ENCODE data around the gene GNPTG. TPM values are rescaled to one million over a fixed set of nuclear protein-coding genes. Genes with fewer than 3 reads are reported as not detected.
A peak's percentile ranks its signal among the peaks of the same experiment; 100 is the strongest.

GNPTG gene
- total RNA-seq, 1 donor from 2014 or later = 52.9 TPM

- Mint-ChIP-seq H3K27ac (no peak overlapping the region), H3K4me3 (peak overlapping the region; percentile 68), H3K36me3 (no peaks in the 10 kb centered on the region), H3K27me3 (ENCODE audit: low read depth) (peaks cover 37% of the 10 kb centered on the region), H3K9me3 (no peaks in the 10 kb centered on the region), H3K4me1 (peaks cover 9% of the 10 kb centered on the region)
- DNase-seq (ENCODE audit: low spot score in 2 of 2, unreplicated experiment in 2 of 2) = peak; percentile 89 to 91
- no peak for TF ChIP-seq CTCF (IDR thresholded peaks at IDR 0.05; ENCODE audit: unreplicated experiment)
These were observed 9.0 kb upstream of the GNPTG start for GRCh38 chr16:1342526-1343427.

- no peak for DNase-seq (ENCODE audit: low spot score in 2 of 2, unreplicated experiment in 2 of 2)
- Mint-ChIP-seq H3K27me3 (ENCODE audit: low read depth) (peaks cover 33% of the 10 kb centered on the region), H3K4me3 (peak overlapping the region; percentile 68), H3K9me3 (no peaks in the 10 kb centered on the region), H3K27ac (no peak overlapping the region), H3K4me1 (peaks cover 9% of the 10 kb centered on the region), H3K36me3 (no peaks in the 10 kb centered on the region)
- TF ChIP-seq CTCF (IDR thresholded peaks at IDR 0.05; ENCODE audit: unreplicated experiment) = no peak
These were observed 8.1 kb upstream of the GNPTG start for GRCh38 chr16:1343428-1344242.

- TF ChIP-seq CTCF (IDR thresholded peaks at IDR 0.05; ENCODE audit: unreplicated experiment) = no peak
- H3K27me3 Mint-ChIP-seq (ENCODE audit: low read depth) = peaks cover 33% of the 10 kb centered on the region
- no peak overlapping the region for H3K27ac Mint-ChIP-seq
- peaks cover 9% of the 10 kb centered on the region for H3K4me1 Mint-ChIP-seq
- no peak overlapping the region for H3K4me3 Mint-ChIP-seq
- no peaks in the 10 kb centered on the region for H3K36me3 Mint-ChIP-seq
- no peak for DNase-seq (ENCODE audit: low spot score in 2 of 2, unreplicated experiment in 2 of 2)
- H3K9me3 Mint-ChIP-seq = no peaks in the 10 kb centered on the region
These were observed 7.2 kb upstream of the GNPTG start for GRCh38 chr16:1344499-1344898.

- TF ChIP-seq CTCF (IDR thresholded peaks at IDR 0.05; ENCODE audit: unreplicated experiment) = no peak
- DNase-seq (ENCODE audit: low spot score in 2 of 2, unreplicated experiment in 2 of 2) = no peak
- H3K4me1 Mint-ChIP-seq = peaks cover 9% of the 10 kb centered on the region
- H3K27me3 Mint-ChIP-seq (ENCODE audit: low read depth) = peaks cover 33% of the 10 kb centered on the region
- H3K9me3 Mint-ChIP-seq = no peaks in the 10 kb centered on the region
- no peak overlapping the region for H3K4me3 Mint-ChIP-seq
- no peaks in the 10 kb centered on the region for H3K36me3 Mint-ChIP-seq
- no peak overlapping the region for H3K27ac Mint-ChIP-seq
These were observed 6.6 kb upstream of the GNPTG start for GRCh38 chr16:1345087-1345486.

- H3K4me1 Mint-ChIP-seq = peaks cover 9% of the 10 kb centered on the region
- H3K4me3 Mint-ChIP-seq = no peak overlapping the region
These were observed 5.9 kb upstream of the GNPTG start for GRCh38 chr16:1345651-1346421.

More at GRCh38 chr16:1345651-1346421, 5.9 kb upstream of the GNPTG start:
- TF ChIP-seq CTCF (IDR thresholded peaks at IDR 0.05; ENCODE audit: unreplicated experiment) = no peak
- DNase-seq (ENCODE audit: low spot score in 2 of 2, unreplicated experiment in 2 of 2) = no peak
- H3K27ac Mint-ChIP-seq = no peak overlapping the region
- H3K27me3 Mint-ChIP-seq (ENCODE audit: low read depth) = peaks cover 29% of the 10 kb centered on the region
- H3K36me3 Mint-ChIP-seq = no peaks in the 10 kb centered on the region
- no peaks in the 10 kb centered on the region for H3K9me3 Mint-ChIP-seq
